Thoracic aorta (tissue), 2 donors: ENCODE measurements around the gene SGMS1. TPM values are rescaled to one million over a fixed set of nuclear protein-coding genes. Genes with fewer than 3 reads are reported as not detected.

ENCODE experiments used
- ATAC-seq: fragments of 150-250 bp; one replicate; pipeline ENCODE4 v1.8.0; 2017; ENCODE audit warnings: low read depth; ENCODE audit not compliant: insufficient number of reproducible peaks, low FRiP score
- DNase-seq: peaks from one replicate; pipeline ENCODE4 v3.0.0-alpha.2; 2020; ENCODE audit warnings: low spot score
- H3K27ac ChIP-seq, 2 donors: fragments of 200-600 bp; sonication (generic); 1 replicate in 1 of 2; 2 replicates in 1 of 2; pipeline ENCODE4 v1.5.1; 2016; ENCODE audit warnings: mild to moderate bottlenecking in 2 of 2, moderate library complexity in 2 of 2
- H3K27me3 ChIP-seq: fragments of 200-600 bp; sonication (generic); replicated peaks from 2 replicates; pipeline ENCODE4 v1.6.0; 2016; ENCODE audit warnings: mild to moderate bottlenecking; ENCODE audit not compliant: insufficient read depth
- H3K36me3 ChIP-seq: fragments of 200-600 bp; sonication (generic); one replicate; pipeline ENCODE4 v1.5.1; 2016
- H3K4me1 ChIP-seq, 2 donors: fragments of 200-600 bp; sonication (generic); 1 replicate in 1 of 2; 2 replicates in 1 of 2; pipeline versions ENCODE4 v1.5.1 to v1.6.0; 2016; ENCODE audit warnings: low read depth in 2 of 2, mild to moderate bottlenecking in 1 of 2; ENCODE audit not compliant: control insufficient read depth in 1 of 2
- H3K4me3 ChIP-seq: fragments of 200-600 bp; sonication (generic); 2 replicates; pipeline ENCODE4 v1.5.1; 2016; ENCODE audit warnings: mild to moderate bottlenecking
- H3K9me3 ChIP-seq: fragments of 200-600 bp; sonication (generic); 2 replicates; pipeline ENCODE4 v1.5.1; 2016
- CTCF ChIP-seq: fragments of 200-600 bp; sonication (generic); IDR thresholded peaks from one replicate; pipeline ENCODE4 v1.5.1; 2019; ENCODE audit warnings: antibody characterized with exemption
- total RNA-seq, 2 donors: library from RNA; depleted of rRNA; stranded (reverse); fragments of >200 nt; gene quantifications; one replicate each; pipeline versions ENCODE4 v1.1.0 to v1.2.3, GENCODE V29; 2016

The SGMS1 gene
- total RNA-seq, 2 donors from 2014 or later = 60.5 to 92.3 TPM

- Histone ChIP-seq H3K9me3 (no peaks in the 10 kb centered on the region), H3K27me3 (no peaks in the 10 kb centered on the region), H3K36me3 (no peaks in the 10 kb centered on the region), H3K27ac (no peak overlapping the region), H3K4me1 (peaks cover 9 to 38% of the 10 kb centered on the region in 2 donors), H3K4me3 (no peak overlapping the region)
- no peak for TF ChIP-seq CTCF
- ATAC-seq (no peak), DNase-seq (no peak)
These were observed 111.6 kb downstream of the SGMS1 start for GRCh38 chr10:50512214-50512595.

GRCh38 chr10:50511492-50512213 lies 112.1 kb downstream of the SGMS1 start:
- no peaks in the 10 kb centered on the region for H3K27me3 ChIP-seq
- no peak for DNase-seq
- no peak for TF ChIP-seq CTCF
- H3K4me3 ChIP-seq = no peak overlapping the region
- no peak for ATAC-seq
- H3K36me3 ChIP-seq = no peaks in the 10 kb centered on the region
- no peaks in the 10 kb centered on the region for H3K9me3 ChIP-seq
- peaks cover 9 to 40% of the 10 kb centered on the region in 2 donors for H3K4me1 ChIP-seq
- no peak overlapping the region for H3K27ac ChIP-seq

GRCh38 chr10:50510517-50511473 lies 113.0 kb downstream of the SGMS1 start:
- no peak for ATAC-seq
- peaks cover 9 to 40% of the 10 kb centered on the region in 2 donors for H3K4me1 ChIP-seq
- no peak for TF ChIP-seq CTCF

GRCh38 chr10:50508315-50509051 lies 115.3 kb downstream of the SGMS1 start:
- H3K27ac ChIP-seq = no peak overlapping the region
- no peaks in the 10 kb centered on the region for H3K9me3 ChIP-seq
- DNase-seq (no peak), ATAC-seq (no peak)
- TF ChIP-seq CTCF = no peak
- no peaks in the 10 kb centered on the region for H3K36me3 ChIP-seq
- H3K4me3 ChIP-seq = no peak overlapping the region
- no peaks in the 10 kb centered on the region for H3K27me3 ChIP-seq
- H3K4me1 ChIP-seq = peaks cover 9 to 30% of the 10 kb centered on the region in 2 donors

More at GRCh38 chr10:50510517-50511473, 113.0 kb downstream of the SGMS1 start:
- Histone ChIP-seq H3K27ac (no peak overlapping the region), H3K27me3 (no peaks in the 10 kb centered on the region), H3K4me3 (no peak overlapping the region), H3K36me3 (no peaks in the 10 kb centered on the region), H3K9me3 (no peaks in the 10 kb centered on the region)
- DNase-seq = no peak
